CD14-positive monocyte (primary cell): ENCODE results near the gene SRCIN1. TPM values are rescaled to one million over a fixed set of nuclear protein-coding genes. Genes with fewer than 3 reads are reported as not detected.
A peak's percentile ranks its signal among the peaks of the same experiment; 100 is the strongest.
"Not testable (repeated sequence)": the region's sequence is repeated elsewhere in the genome, so short reads cannot be mapped to it uniquely, and the experiment has no call there.

Experiments
- DNase-seq, 3 donors: peaks; one replicate each; pipeline ENCODE4 v3.0.0-alpha.2; 2011 to 2022
- H2AFZ ChIP-seq: 2 replicates; pipeline ENCODE4 v1.6.0; 2012; ENCODE audit warnings: mild to moderate bottlenecking, low read depth, low read length, inconsistent platforms; ENCODE audit not compliant: insufficient read depth, poor library complexity, severe bottlenecking
- H3K27ac ChIP-seq, 2 donors: 1 replicate in 1 of 2; 2 replicates in 1 of 2; pipeline ENCODE4 v1.5.1; 2012 to 2013; ENCODE audit warnings: low read length in 2 of 2, control low read depth in 1 of 2, inconsistent platforms in 1 of 2, low read depth in 1 of 2, mild to moderate bottlenecking in 1 of 2
- H3K27me3 ChIP-seq, 2 donors: one replicate each; pipeline versions ENCODE4 v1.6.0 to v1.6.1; 2011 to 2013; ENCODE audit warnings: low read length in 2 of 2; ENCODE audit not compliant: control insufficient read depth in 2 of 2, insufficient read depth in 2 of 2
- H3K36me3 ChIP-seq, 2 donors: replicated peaks in 1 of 2; 1 replicate in 1 of 2; 2 replicates in 1 of 2; pipeline versions ENCODE4 v1.5.1 to v1.6.1; 2012 to 2013; ENCODE audit warnings: low read length in 2 of 2, control low read depth in 1 of 2, inconsistent platforms in 1 of 2, mild to moderate bottlenecking in 1 of 2; ENCODE audit not compliant: insufficient read depth in 2 of 2, control insufficient read depth in 1 of 2
- H3K4me1 ChIP-seq, 2 donors: 1 replicate in 1 of 2; 2 replicates in 1 of 2; pipeline versions ENCODE4 v1.5.1 to v1.6.1; 2012 to 2013; ENCODE audit warnings: low read length in 2 of 2, control low read depth in 1 of 2, inconsistent platforms in 1 of 2, mild to moderate bottlenecking in 1 of 2, moderate library complexity in 1 of 2; ENCODE audit not compliant: insufficient read depth in 2 of 2, control insufficient read depth in 1 of 2
- H3K4me2 ChIP-seq: replicated peaks from 2 replicates; pipeline ENCODE3; 2012; ENCODE audit warnings: low read length, moderate library complexity, mild to moderate bottlenecking; ENCODE audit not compliant: poor library complexity, severe bottlenecking; ENCODE audit errors: extremely low read depth
- H3K4me3 ChIP-seq, 3 experiments: fragments of 200-600 bp in 1 of 3; sonication (generic) in 1 of 3; replicated peaks in 1 of 3; 1 replicate in 2 of 3; 2 replicates in 1 of 3; pipeline ENCODE4 v1.5.1; 2011 to 2013; ENCODE audit warnings: low read length in 3 of 3, mild to moderate bottlenecking in 3 of 3, control low read depth in 2 of 3, low read depth in 2 of 3, inconsistent platforms in 1 of 3, moderate library complexity in 1 of 3
- H3K79me2 ChIP-seq: 2 replicates; pipeline ENCODE4 v1.6.0; 2012; ENCODE audit warnings: mild to moderate bottlenecking, control low read depth, inconsistent platforms, low read length, moderate library complexity; ENCODE audit not compliant: insufficient read depth
- H3K9ac ChIP-seq: 2 replicates; pipeline ENCODE4 v1.6.0; 2017; ENCODE audit warnings: low read length, mild to moderate bottlenecking; ENCODE audit not compliant: insufficient read depth, poor library complexity, severe bottlenecking
- H3K9me3 ChIP-seq, 2 donors: replicated peaks in 1 of 2; 1 replicate in 1 of 2; 2 replicates in 1 of 2; pipeline versions ENCODE4 v1.5.1 to v1.6.1; 2012 to 2013; ENCODE audit warnings: low read length in 2 of 2, control low read depth in 1 of 2; ENCODE audit not compliant: control insufficient read depth in 1 of 2, insufficient read depth in 1 of 2
- H4K20me1 ChIP-seq: 2 replicates; pipeline ENCODE4 v1.6.0; 2012; ENCODE audit warnings: mild to moderate bottlenecking, low read length, control low read depth, moderate library complexity; ENCODE audit not compliant: insufficient read depth
- H3K27ac Mint-ChIP-seq, 7 donors: one replicate each; pipeline ENCODE4 v1.8.0; 2020; ENCODE audit warnings: mild to moderate bottlenecking in 7 of 7, mixed read lengths in 7 of 7, moderate library complexity in 6 of 7, inconsistent platforms in 2 of 7
- H3K27me3 Mint-ChIP-seq, 3 donors: one replicate each; pipeline ENCODE4 v1.8.0; 2021 to 2022; ENCODE audit warnings: low read depth in 3 of 3, mild to moderate bottlenecking in 3 of 3, mixed read lengths in 3 of 3, moderate library complexity in 3 of 3, inconsistent platforms in 1 of 3
- H3K36me3 Mint-ChIP-seq, 2 donors: one replicate each; pipeline ENCODE4 v1.8.0; 2020; ENCODE audit warnings: mixed read lengths in 2 of 2, inconsistent platforms in 1 of 2, mild to moderate bottlenecking in 1 of 2
- H3K4me1 Mint-ChIP-seq: one replicate; pipeline ENCODE4 v1.8.0; 2020; ENCODE audit warnings: mild to moderate bottlenecking, mixed read lengths
- H3K4me3 Mint-ChIP-seq, 2 donors: one replicate each; pipeline ENCODE4 v1.8.0; 2020; ENCODE audit warnings: mild to moderate bottlenecking in 2 of 2, mixed read lengths in 2 of 2, moderate library complexity in 1 of 2
- H3K9me3 Mint-ChIP-seq, 7 donors: one replicate each; pipeline ENCODE4 v1.8.0; 2020 to 2022; ENCODE audit warnings: mixed read lengths in 7 of 7, mild to moderate bottlenecking in 6 of 7, moderate library complexity in 6 of 7, inconsistent platforms in 2 of 7
- CTCF ChIP-seq: fragments of 200-600 bp; IDR thresholded peaks from one replicate; pipeline ENCODE4 v1.8.0; 2022; ENCODE audit warnings: antibody characterized with exemption, mild to moderate bottlenecking
- WGBS: methylation state at CpG from one replicate; pipeline ENCODE4 v1.1.5; 2013; ENCODE audit warnings: missing lambda C conversion rate; ENCODE audit not compliant: insufficient coverage; 5-methylcytosine and 5-hydroxymethylcytosine counted together
- intact Hi-C, 2 donors: fragments of 100-400 bp; cut with micrococcal nuclease; formaldehyde crosslinking; loops; one replicate each; pipeline versions ENCODE4 v1.15.0 to v1.15.1; 2023
- polyA plus RNA-seq, 3 donors: library from polyadenylated mRNA; depleted of rRNA in 1 of 3; unstranded in 2 of 3; stranded (reverse) in 1 of 3; fragments of 300-500 nt in 2 of 3; fragments of >200 nt in 1 of 3; fragmentation: Illumina TruSeq in 2 of 3; gene quantifications; 1 replicate in 2 of 3; 2 replicates in 1 of 3; pipeline ENCODE4 v1.2.3, GENCODE V29; 2012 to 2021

The SRCIN1 gene
- polyA plus RNA-seq, 3 donors = 0.01 TPM; not detected in 2

GRCh38 chr17:38501718-38502117, 104.0 kb downstream of the SRCIN1 start:
- H3K27ac Mint-ChIP-seq, H3K9me3 Mint-ChIP-seq, H3K4me1 ChIP-seq, H3K4me3 Mint-ChIP-seq, DNase-seq, H3K4me2 ChIP-seq, H3K27me3 Mint-ChIP-seq, H3K9ac ChIP-seq, H3K36me3 Mint-ChIP-seq, H4K20me1 ChIP-seq, H3K79me2 ChIP-seq, H2AFZ ChIP-seq, H3K4me1 Mint-ChIP-seq, intact Hi-C loops, H3K27ac ChIP-seq, H3K27me3 ChIP-seq, H3K36me3 ChIP-seq, H3K4me3 ChIP-seq, H3K9me3 ChIP-seq: not testable (repeated sequence)
- no CpG with 5 or more reads among the region's 2 CpGs for WGBS

- H3K4me1 Mint-ChIP-seq, H3K4me3 ChIP-seq, H3K27ac Mint-ChIP-seq, H4K20me1 ChIP-seq, H3K9me3 Mint-ChIP-seq, H3K36me3 ChIP-seq, DNase-seq, H3K9ac ChIP-seq, H3K79me2 ChIP-seq, intact Hi-C loops, H3K4me3 Mint-ChIP-seq, H3K36me3 Mint-ChIP-seq, H2AFZ ChIP-seq, H3K27me3 Mint-ChIP-seq, H3K9me3 ChIP-seq, H3K4me2 ChIP-seq, H3K27me3 ChIP-seq, H3K27ac ChIP-seq, H3K4me1 ChIP-seq: not testable (repeated sequence)
- 97% methylated on average over 6 of the region's 10 CpGs for WGBS
Measured at GRCh38 chr17:38499230-38499629, 106.5 kb downstream of the SRCIN1 start.

GRCh38 chr17:38498353-38498752, 107.4 kb downstream of the SRCIN1 start:
- no peaks in the 10 kb centered on the region for H3K4me1 ChIP-seq
- no peak overlapping the region for H2AFZ ChIP-seq
- WGBS = 96% methylated on average over 4 of the region's 14 CpGs
- H4K20me1 ChIP-seq = no peaks in the 10 kb centered on the region
- H3K36me3 ChIP-seq = no peaks in the 10 kb centered on the region
- H3K79me2 ChIP-seq = no peaks in the 10 kb centered on the region
- Mint-ChIP-seq H3K27me3 (peaks cover 0 to 2% (median 1%) of the 10 kb centered on the region in 3 donors), H3K4me1 (no peaks in the 10 kb centered on the region), H3K36me3 (peaks cover 2 to 9% of the 10 kb centered on the region in 2 donors), H3K4me3 (no peak overlapping the region), H3K27ac (no peak overlapping the region), H3K9me3 (peaks cover 2 to 10% (median 7%) of the 10 kb centered on the region in 7 donors)
- no peak overlapping the region for H3K27ac ChIP-seq
- no peaks in the 10 kb centered on the region for H3K9me3 ChIP-seq
- intact Hi-C loops = no loop called here
- DNase-seq = no peak
- no peak overlapping the region for H3K4me3 ChIP-seq
- H3K27me3 ChIP-seq = no peaks in the 10 kb centered on the region
- H3K9ac ChIP-seq = no peak overlapping the region
- no peak overlapping the region for H3K4me2 ChIP-seq
- TF ChIP-seq CTCF = no peak

- DNase-seq, H3K4me3 ChIP-seq, H3K4me1 ChIP-seq, H3K4me1 Mint-ChIP-seq, H2AFZ ChIP-seq, H3K9me3 Mint-ChIP-seq, H3K4me2 ChIP-seq, intact Hi-C loops, H3K4me3 Mint-ChIP-seq, H3K27me3 ChIP-seq, H3K36me3 ChIP-seq, H3K9me3 ChIP-seq, H3K79me2 ChIP-seq, H3K27me3 Mint-ChIP-seq, H4K20me1 ChIP-seq, H3K9ac ChIP-seq, H3K27ac ChIP-seq: not testable (repeated sequence)
- 100% methylated on average over 3 of the region's 10 CpGs for WGBS
- Mint-ChIP-seq H3K27ac (peak overlapping the region in 1 of 7 donors; percentile 75), H3K36me3 (peaks cover 2 to 12% of the 10 kb centered on the region in 2 donors)
Measured at GRCh38 chr17:38497656-38498055, 108.1 kb downstream of the SRCIN1 start.
